Common myeloid progenitor, CD34-positive (primary cell): Measurements from ENCODE around the gene FBXW11.

Source experiments
- CTCF ChIA-PET: fragments of 350-600 bp; sonication (Branson Sonifier 250); formaldehyde crosslinking; loops from one replicate; lab custom pipeline; 2021; ENCODE audit warnings: antibody characterized with exemption; lab: Charles Lee
- POLR2A ChIA-PET: fragments of 350-600 bp; sonication (Branson Sonifier 250); formaldehyde crosslinking; loops from one replicate; lab custom pipeline; 2021; ENCODE audit warnings: antibody characterized with exemption; lab: Charles Lee
- DNase-seq, 3 donors: peaks; one replicate each; pipeline versions ENCODE4 v3.0.0 to v3.0.0-alpha.2; 2013
- H3K27ac ChIP-seq, 2 experiments: 1 replicate in 1 of 2; 2 replicates in 1 of 2; pipeline ENCODE4 v1.7.0; 2013; ENCODE audit warnings: inconsistent platforms in 2 of 2, low read length in 2 of 2, mild to moderate bottlenecking in 2 of 2, low read depth in 1 of 2, moderate library complexity in 1 of 2; ENCODE audit not compliant: severe bottlenecking in 2 of 2, insufficient read depth in 1 of 2, poor library complexity in 1 of 2
- H3K27me3 ChIP-seq, 5 experiments: replicated peaks in 2 of 5; 1 replicate in 3 of 5; 2 replicates in 2 of 5; pipeline versions ENCODE4 v1.6.1 to v1.7.0; 2013; ENCODE audit warnings: low read length in 4 of 5, mild to moderate bottlenecking in 2 of 5, moderate library complexity in 2 of 5, inconsistent platforms in 1 of 5; ENCODE audit not compliant: insufficient read depth in 5 of 5, control insufficient read depth in 4 of 5
- H3K36me3 ChIP-seq, 4 experiments: 1 replicate in 2 of 4; 2 replicates in 2 of 4; pipeline versions ENCODE4 v1.6.1 to v1.7.0; 2013; ENCODE audit warnings: low read length in 3 of 4, control low read depth in 1 of 4, mild to moderate bottlenecking in 1 of 4; ENCODE audit not compliant: control insufficient read depth in 4 of 4, insufficient read depth in 4 of 4
- H3K4me1 ChIP-seq, 4 experiments: 1 replicate in 3 of 4; 2 replicates in 1 of 4; pipeline versions ENCODE4 v1.6.1 to v1.7.1; 2013; ENCODE audit warnings: low read length in 3 of 4, mild to moderate bottlenecking in 3 of 4, control low read depth in 1 of 4, inconsistent platforms in 1 of 4, moderate library complexity in 1 of 4; ENCODE audit not compliant: control insufficient read depth in 4 of 4, insufficient read depth in 4 of 4; ENCODE audit errors: control extremely low read depth in 1 of 4
- H3K4me3 ChIP-seq, 7 experiments: 1 replicate in 4 of 7; 2 replicates in 3 of 7; pipeline versions ENCODE4 v1.5.1 to v1.7.0; 2013; ENCODE audit warnings: mild to moderate bottlenecking in 7 of 7, low read length in 6 of 7, moderate library complexity in 6 of 7, inconsistent platforms in 2 of 7, low read depth in 2 of 7, control low read depth in 1 of 7; ENCODE audit not compliant: insufficient read depth in 4 of 7, control insufficient read depth in 1 of 7; ENCODE audit errors: extremely low read depth in 1 of 7
- H3K9me3 ChIP-seq, 5 experiments: 1 replicate in 4 of 5; 2 replicates in 1 of 5; pipeline versions ENCODE4 v1.6.1 to v1.7.1; 2013; ENCODE audit warnings: low read length in 4 of 5, mild to moderate bottlenecking in 2 of 5, inconsistent platforms in 1 of 5, low read depth in 1 of 5, moderate library complexity in 1 of 5; ENCODE audit not compliant: control insufficient read depth in 4 of 5, insufficient read depth in 2 of 5; ENCODE audit errors: control extremely low read depth in 1 of 5
- WGBS: methylation state at CpG from one replicate; pipeline ENCODE4 v1.1.5; 2013; ENCODE audit not compliant: insufficient coverage; 5-methylcytosine and 5-hydroxymethylcytosine counted together

The FBXW11 gene

DNA sequence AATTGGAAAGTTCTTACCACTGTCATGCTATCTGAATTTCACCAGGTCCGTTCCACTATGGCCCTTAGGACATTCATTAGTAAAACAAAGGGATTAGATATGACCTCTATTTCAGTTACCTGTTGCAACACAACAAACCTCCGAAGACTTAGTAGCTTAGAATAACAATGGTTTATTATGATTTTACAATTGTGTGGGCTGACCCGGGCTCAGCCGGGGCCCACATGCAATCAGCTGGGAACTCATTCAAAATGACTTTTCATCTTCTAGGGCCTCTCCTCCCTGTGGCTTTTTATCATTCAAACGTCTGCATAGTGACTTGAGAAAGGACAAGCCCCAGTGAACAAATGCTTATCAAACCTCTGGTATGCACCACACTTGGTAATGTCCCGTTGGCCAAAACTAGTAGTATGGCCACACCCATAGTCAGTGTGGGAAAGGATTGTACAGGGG, 2.3 kb upstream of the FBXW11 start:
- peak in 2 of 3 donors; percentile 34 to 53 for DNase-seq
- WGBS = 100% methylated on average over 3 of the region's 6 CpGs
- Histone ChIP-seq H3K9me3 (no peaks in the 10 kb centered on the region), H3K4me3 (no peak overlapping the region), H3K36me3 (no peaks in the 10 kb centered on the region), H3K4me1 (peaks cover 12 to 34% (median 27%) of the 10 kb centered on the region in 4 experiments), H3K27ac (no peak overlapping the region), H3K27me3 (no peaks in the 10 kb centered on the region)
- ChIA-PET POLR2A (no interaction called here), CTCF (interaction anchor here (0.9 to 7.8 kb wide), 6 partner anchors 13 to 98 kb away, joined by 3 to 67 read pairs (median 4); no protein-coding TSS in a partner anchor)

DNA sequence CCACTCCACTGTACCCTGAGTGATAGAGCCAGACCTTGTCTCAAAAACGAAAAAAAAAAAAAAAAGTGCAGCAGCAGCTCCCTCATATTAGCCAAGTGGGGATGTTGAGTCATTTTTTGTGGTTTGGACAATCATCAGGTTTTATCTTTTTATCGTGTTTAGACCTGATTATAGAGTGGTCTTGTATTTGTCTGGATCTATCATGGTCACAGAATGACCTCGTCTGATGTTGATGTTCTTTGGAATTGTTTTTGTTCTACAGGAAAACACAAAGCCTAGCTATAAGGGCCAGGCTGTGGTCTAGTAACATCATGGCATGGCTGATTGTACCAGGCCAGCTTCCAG, 1.6 kb upstream of the FBXW11 start:
- no peak overlapping the region for H3K27ac ChIP-seq
- H3K4me1 ChIP-seq = peaks cover 15 to 40% (median 33%) of the 10 kb centered on the region in 4 experiments
- peak overlapping the region in 1 of 7 experiments; percentile 97 for H3K4me3 ChIP-seq
- H3K36me3 ChIP-seq = no peaks in the 10 kb centered on the region
- H3K9me3 ChIP-seq = no peaks in the 10 kb centered on the region
- WGBS = 72% methylated on average over 3 of the region's 3 CpGs
- POLR2A ChIA-PET = interaction anchor here (1.1 kb wide), 1 partner anchor 71 kb away, joined by 3 read pairs; no protein-coding TSS in a partner anchor
- H3K27me3 ChIP-seq = no peaks in the 10 kb centered on the region
- CTCF ChIA-PET = interaction anchor here (0.6 to 7.8 kb wide), 5 partner anchors 12 to 420 kb away, joined by 4 to 67 read pairs (median 5); no protein-coding TSS in a partner anchor
- DNase-seq = peak in 1 of 3 donors; percentile 25

DNA sequence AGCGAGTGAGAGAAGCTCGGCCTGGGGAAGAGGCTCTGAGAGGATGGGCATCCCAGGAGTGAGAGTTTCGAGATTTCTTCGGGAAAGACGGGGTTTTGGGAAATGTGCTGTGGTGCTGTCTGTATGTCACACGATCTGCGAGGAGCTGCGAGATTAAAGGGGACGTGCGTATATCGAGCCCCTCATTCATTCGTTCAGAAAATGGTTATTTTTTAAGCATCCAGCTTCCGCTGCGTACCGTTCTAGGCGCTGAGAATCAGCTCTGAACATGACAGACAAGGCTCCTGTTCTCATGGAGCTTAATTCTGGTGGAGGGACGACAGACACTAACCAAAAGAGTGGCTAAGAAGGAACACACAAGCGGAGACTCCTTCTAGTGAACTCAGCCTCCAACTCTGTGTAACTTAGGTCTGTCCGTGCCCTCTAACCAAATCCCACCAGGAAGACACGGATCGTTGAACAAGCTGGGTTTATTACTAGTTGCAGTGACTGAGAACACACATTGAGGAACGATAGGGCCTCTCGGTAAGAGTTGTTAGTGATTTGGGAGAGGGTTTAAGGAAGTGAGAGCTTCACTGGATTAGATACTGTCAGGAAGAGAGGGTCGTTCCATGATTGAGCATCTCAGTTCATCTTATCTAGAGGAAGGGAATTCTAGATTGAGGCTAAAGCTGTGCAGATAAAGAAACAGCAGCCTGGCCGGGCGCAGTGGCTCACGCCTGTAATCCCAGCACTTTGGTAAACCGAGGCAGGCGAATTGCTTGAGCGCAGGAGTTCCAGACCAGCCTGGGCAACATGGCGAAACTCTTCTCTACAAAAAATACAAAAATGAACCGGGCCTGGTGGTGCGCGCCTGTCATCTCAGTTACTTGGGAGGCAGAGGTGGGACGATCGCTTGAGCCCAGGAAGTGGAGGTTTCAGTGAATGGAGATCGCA, 1.0 kb upstream of the FBXW11 start:
- peak overlapping the region; percentile 96 to 97 for H3K27ac ChIP-seq
- no peaks in the 10 kb centered on the region for H3K9me3 ChIP-seq
- no peaks in the 10 kb centered on the region for H3K36me3 ChIP-seq
- H3K27me3 ChIP-seq = no peaks in the 10 kb centered on the region
- 30% methylated on average over 34 of the region's 37 CpGs for WGBS
- POLR2A ChIA-PET = interaction anchor here (0.5 to 1.5 kb wide), 4 partner anchors 45 to 456 kb away, joined by 3 read pairs; no protein-coding TSS in a partner anchor
- H3K4me3 ChIP-seq = peak overlapping the region; percentile 83 to 99 (median 96)
- CTCF ChIA-PET = interaction anchor here (0.6 to 7.8 kb wide), 11 partner anchors 9 to 588 kb away, joined by 3 to 67 read pairs (median 5); partner anchors contain the start of gene FGF18
- peak in 2 of 3 donors; percentile 52 to 54 for DNase-seq
- peaks cover 17 to 46% (median 38%) of the 10 kb centered on the region in 4 experiments for H3K4me1 ChIP-seq

DNA sequence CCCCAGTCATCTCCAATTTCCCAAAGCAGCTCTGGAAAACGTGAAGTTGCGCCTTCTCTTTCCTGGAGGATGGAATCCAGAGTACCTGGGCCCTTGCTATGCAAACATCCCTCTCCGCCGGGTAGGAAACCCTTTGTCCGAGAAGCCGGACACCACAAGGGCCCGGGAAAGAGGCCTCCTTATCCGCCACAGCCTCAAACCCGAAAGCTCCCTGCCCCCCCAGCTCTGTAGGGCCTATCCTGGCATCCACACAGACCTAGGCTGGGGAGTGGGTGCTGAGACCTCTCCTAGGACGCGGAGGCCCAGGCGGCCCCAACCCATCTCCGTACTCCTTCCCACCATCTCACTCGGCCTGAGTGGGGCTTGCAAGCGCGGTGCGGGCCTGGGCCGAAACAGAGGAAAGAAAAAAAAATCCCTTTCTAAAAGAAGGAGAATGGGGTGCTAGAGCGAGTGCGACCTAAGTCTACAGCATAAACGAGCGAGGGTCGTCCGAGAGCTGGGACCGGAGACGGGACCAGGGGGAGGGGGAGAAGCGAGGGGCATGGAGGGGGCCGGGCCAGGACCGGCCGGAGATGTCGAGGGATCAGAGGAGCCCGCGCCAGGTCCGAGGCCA, 624 bp downstream of the FBXW11 start:
- POLR2A ChIA-PET = interaction anchor here (1.5 kb wide), 1 partner anchor 47 kb away, joined by 3 read pairs; no protein-coding TSS in a partner anchor
- Histone ChIP-seq H3K4me3 (peak overlapping the region; percentile 83 to 99 (median 96)), H3K27me3 (no peaks in the 10 kb centered on the region), H3K36me3 (no peaks in the 10 kb centered on the region), H3K9me3 (no peaks in the 10 kb centered on the region), H3K4me1 (peaks cover 22 to 59% (median 46%) of the 10 kb centered on the region in 4 experiments), H3K27ac (peak overlapping the region; percentile 96 to 97)
- 0% methylated on average over 25 of the region's 34 CpGs for WGBS
- peak in 2 of 3 donors; percentile 17 to 40 for DNase-seq
- CTCF ChIA-PET = interaction anchor here (1.0 to 7.8 kb wide), 3 partner anchors 21 to 167 kb away, joined by 3 to 67 read pairs (median 3); no protein-coding TSS in a partner anchor

DNA sequence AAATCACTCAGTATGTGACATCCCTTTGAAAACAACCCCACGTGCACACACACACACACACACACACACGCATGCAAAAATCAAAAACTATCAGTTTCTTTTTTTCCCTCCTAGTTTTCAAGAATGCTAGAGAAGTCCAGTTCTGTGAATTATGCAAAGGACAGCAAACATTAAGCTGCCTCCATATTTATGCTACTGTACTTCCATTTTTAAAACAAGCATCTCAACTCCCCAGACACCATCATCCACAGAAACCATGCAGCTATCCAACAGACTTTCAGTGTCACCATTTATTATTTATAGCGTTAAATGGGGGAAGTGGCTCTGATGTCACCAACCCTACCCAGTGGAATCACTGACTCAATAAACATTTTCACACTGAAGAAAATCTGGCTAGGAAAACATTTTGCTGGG, 1.6 kb downstream of the FBXW11 start:
- POLR2A ChIA-PET = interaction anchor here (0.6 kb wide), 1 partner anchor 586 kb away, joined by 4 read pairs; no protein-coding TSS in a partner anchor
- WGBS = 60% methylated on average over 1 of the region's 3 CpGs
- Histone ChIP-seq H3K4me3 (peak overlapping the region in 6 of 7 experiments; percentile 85 to 99 (median 96)), H3K9me3 (no peaks in the 10 kb centered on the region), H3K4me1 (peaks cover 24 to 60% (median 46%) of the 10 kb centered on the region in 4 experiments), H3K27me3 (no peaks in the 10 kb centered on the region), H3K27ac (peak overlapping the region; percentile 17 to 97), H3K36me3 (peaks cover 0 to 6% (median 0%) of the 10 kb centered on the region in 4 experiments)
- CTCF ChIA-PET = interaction anchor here (1.2 to 7.8 kb wide), 2 partner anchors 20 to 94 kb away, joined by 3 to 67 read pairs; no protein-coding TSS in a partner anchor
- peak; percentile 52 to 85 (median 78) for DNase-seq

DNA sequence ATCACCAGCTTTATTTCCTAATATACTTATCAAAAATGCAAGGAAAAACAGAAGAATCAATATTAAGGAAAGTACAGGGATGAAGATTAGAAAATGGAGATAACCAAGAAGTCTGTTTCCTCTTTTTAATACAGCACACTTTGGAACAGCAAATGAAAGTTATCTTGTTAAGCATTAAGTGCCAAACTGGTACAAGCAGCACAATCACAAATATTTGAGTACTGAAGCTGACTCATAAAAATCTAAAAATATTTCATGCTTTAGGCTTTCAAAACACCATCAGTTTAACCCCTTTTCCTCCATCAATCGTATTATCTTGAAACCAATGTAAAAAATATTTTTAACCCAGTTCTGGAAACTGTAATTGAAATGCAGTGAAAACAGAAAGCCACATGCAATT, 2.7 kb downstream of the FBXW11 start:
- Histone ChIP-seq H3K4me1 (peaks cover 27 to 64% (median 46%) of the 10 kb centered on the region in 4 experiments), H3K27me3 (no peaks in the 10 kb centered on the region), H3K36me3 (peaks cover 0 to 6% (median 0%) of the 10 kb centered on the region in 4 experiments), H3K27ac (peak overlapping the region in 1 of 2 experiments; percentile 97), H3K4me3 (peak overlapping the region in 2 of 7 experiments; percentile 24 to 96), H3K9me3 (no peaks in the 10 kb centered on the region)
- ChIA-PET CTCF (interaction anchor here (0.6 to 1.9 kb wide), 4 partner anchors 18 to 283 kb away, joined by 3 to 8 read pairs (median 3); no protein-coding TSS in a partner anchor), POLR2A (interaction anchor here (0.9 kb wide), 1 partner anchor 9 kb away, joined by 8 read pairs; no protein-coding TSS in a partner anchor)
- peak in 2 of 3 donors; percentile 39 to 53 for DNase-seq
- 40% methylated on average over 1 of the region's 1 CpG for WGBS
